Stimulated activated CD8-positive, alpha-beta memory T cell treated with anti-CD3 and anti-CD28 coated beads, Interleukin-4, amount 100 ng/mL, for 1 hour (primary cell): ENCODE measurements around the gene AGXT.

Source experiments
- DNase-seq, 2 donors: peaks; one replicate each; pipeline ENCODE4 v3.0.0-alpha.2; 2020; ENCODE audit warnings: low read depth in 2 of 2, low spot score in 1 of 2

Gene AGXT

DNA sequence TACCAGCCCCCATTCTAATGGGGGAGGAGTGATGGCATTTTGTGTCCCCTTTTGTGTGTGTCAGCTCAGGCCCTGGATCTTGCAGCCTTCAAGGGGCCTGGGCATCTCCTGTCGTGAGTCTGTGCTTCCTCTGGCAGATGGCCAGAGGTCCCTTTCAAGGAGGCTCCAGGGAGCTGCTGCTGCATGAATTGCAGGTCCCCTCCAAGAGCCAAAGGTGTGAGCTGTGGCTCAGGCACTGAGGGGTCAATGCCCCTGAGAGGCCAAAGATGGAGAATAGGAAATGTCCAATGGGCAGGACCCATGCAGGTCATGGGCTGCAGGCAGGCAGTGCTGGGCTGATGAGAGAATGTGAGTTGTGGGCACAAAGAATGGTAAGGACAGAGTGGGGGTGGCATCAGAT is 16.9 kb downstream of the AGXT start:
- DNase-seq, result no peak

DNA sequence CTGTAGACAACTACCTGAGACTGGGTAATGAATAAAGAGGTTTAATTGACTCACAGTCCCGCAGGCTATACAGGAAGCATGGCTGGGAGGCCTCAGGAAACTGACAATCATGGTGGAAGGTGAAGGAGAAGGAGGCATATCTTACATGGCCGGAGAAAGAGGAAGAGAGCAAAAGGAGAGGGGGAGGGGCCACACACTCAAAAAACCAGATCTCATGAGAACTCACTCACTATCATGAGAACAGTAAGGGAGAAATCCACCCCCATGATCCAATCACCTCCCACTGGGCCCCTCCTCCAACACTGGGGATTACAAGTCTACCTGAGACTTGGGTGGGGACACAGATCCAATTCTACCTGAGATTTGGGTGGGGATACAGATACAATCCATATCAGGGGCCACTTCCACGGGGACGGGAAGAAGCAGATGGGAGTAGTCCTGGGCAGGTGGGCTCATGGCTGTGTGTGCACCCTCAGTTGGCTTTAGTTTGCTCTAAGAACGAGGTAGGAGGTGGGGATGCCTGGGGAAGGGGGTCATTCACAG is 17.5 kb downstream of the AGXT start:
- DNase-seq, result no peak

DNA sequence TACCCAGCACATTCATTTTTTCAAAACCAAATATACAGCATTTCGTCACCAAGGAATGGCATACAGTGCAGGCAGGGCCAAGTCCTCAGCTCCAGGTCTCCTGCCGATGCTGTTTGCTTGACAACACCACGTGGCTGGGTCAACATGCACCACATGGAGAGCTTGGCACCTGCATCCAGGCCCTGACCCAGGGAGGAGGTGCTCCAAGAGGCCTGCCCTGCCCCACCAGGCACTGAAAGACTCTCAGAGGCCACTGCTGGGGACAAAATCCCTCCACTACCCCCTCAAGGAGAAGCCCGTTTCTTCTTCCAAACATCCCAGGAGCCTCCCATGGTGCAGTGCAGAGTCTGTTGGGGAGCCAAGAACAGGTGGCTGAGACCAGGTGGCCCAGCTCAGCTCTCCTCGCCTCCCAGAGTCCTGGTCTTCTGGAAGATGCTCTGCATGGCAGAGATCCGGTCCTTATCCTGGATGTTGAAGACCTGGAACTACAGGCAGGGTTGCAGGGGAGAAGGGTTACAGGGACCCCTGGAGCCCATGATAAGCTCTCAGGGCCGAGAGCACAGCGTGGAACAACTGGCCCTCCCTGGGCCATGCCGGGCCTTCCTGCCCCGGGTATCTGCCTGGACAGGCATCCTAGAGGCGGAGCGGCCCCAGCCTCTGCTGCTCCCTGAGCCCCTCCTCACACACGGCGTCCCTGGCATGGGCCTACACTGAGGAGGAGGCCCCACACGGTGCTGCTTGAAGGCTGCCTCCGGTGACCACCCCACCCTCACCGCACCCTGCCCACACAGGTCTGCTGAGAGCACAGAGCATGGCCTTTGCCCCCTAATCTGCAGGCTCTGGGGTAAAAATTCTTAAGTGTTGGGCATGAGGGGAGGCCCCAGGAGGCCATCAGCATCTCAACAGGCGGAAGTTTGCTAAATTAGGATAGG is 18.3 kb downstream of the AGXT start:
- no peak for DNase-seq

DNA sequence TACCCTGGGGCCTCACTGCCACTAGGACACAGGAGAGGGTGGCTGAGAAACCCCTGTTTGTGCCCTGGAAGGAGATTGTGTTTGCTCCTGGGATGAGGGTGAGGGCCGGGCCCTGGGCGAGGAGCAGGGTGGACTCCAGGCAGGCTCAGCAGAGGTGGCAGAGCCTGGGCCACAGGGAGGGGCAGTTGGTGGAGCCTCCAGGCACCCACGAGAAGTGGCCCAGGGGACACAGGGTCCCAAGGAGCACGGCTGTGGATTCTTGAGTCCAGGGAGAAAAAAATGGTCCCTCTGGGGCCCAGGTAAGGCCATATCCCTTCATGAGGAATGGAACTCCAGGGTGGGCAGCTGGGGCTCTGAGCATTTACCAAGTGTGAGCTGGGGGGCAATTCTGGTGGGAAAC is 19.0 kb downstream of the AGXT start:
- no peak for DNase-seq

DNA sequence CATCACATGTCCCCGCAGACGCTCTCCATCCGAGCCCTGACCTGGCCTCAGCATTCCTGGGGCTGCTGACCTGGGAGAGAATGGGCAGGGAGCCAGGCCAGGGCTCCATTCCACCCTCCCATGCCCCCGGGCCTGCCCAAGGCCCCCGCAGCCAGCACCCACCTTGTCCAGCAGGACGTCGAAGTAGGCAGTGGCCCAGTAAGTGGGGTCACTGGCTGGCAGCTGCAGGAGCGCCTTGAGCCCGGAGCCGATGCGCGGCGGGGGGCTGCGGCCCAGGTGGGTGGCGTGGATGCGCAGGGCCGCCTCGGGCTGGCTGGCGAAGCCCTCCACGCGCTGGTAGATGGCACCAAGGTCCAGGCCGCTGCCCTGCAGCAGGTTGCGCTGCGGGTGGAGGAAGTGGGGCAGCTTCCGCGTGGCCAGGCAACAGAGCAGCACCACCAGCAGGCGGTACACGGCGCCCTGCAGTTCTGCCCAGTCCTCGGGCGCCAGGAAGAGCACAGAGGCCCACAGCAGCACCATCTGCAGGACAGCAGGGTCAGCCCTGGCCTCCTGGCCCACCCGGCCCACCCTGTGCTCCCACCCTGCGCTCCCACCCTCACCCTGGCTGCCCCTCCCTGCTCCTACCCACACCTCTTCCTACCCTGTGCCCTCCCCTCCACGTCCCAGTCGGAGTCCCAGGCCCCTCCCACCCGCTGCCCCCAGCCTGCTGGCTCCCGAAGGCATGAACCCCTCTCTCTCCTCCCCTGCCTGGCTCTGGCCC is 19.7 kb downstream of the AGXT start:
- DNase-seq, result no peak

DNA sequence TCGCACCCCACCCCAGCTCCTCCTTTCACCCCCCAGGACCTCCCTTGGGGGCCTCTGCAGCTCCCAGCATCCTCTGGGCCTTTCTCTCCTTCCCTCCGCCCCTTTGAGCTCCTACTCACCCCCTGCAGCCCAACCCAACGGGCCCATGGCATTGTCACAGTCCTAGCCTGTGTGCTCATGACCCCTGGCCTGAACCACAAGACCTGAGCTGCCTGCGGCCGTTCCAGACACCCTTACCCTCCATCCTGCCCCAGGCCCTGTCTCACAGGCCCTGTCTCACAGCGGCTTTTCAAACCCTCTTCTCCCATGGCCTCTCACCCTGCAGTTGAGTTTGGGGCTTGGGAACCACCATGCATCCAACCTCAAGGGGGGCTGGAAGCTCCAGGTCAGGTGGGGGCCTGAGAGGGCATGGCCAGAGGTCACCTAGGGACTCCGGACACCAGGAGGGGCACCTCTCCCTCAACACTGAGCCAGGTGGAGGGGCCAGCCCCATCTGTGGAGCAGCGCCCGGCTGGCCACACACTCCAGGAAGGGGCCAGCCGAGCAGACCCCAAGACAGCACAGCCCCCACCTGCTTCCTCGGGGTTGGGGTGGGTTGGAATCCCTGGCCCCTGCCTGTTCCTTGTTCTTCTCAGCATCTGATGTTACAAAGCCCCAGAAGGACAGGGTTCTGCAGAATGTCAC is 20.4 kb downstream of the AGXT start:
- DNase-seq, result no peak

DNA sequence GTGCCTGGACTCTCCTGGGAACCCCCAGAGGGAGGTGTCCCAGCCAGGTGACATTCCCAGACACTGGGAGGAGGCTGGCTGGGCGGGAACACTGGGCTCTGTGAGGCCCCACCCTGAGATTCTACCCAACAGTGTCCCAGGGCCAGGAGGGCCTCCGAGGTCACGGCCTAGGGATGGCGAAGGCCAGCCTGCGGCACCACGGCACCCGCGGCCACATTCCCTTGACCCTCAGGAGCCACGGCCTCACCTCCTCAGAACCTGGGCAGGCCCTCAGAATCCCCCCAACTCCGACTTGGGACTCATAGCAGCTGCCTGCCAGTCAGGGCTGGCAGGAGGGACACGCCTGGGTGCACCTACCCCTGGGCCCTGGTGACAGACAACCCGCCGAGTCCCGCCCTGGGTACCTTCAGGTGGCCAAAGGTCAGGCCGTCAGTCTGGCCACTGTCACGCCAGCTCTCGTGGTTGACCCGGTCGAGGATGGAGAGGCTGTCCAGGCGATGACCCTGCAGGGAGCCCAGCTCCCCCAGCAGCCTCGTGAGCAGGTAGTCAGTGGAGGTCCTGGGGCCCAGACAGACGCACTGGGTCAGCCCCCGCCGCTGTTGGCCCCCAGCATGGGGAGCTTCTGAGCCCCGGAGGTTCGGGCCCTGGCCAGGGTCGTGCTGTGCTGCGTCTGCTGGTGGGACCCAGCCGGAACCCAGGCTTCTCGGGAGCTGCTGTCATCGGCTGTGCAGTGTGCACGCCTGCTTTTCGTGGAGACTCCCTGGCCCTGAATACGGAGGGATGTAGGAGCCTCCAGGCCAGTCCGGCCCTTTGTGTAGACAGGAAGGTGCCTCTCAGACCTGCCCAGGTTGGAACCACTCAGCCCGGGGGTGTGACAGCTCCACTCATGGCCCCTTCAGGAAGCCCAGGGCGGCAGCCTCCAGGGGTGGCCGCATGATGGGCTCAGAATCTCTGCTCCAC is 21.3 kb downstream of the AGXT start:
- no peak for DNase-seq

DNA sequence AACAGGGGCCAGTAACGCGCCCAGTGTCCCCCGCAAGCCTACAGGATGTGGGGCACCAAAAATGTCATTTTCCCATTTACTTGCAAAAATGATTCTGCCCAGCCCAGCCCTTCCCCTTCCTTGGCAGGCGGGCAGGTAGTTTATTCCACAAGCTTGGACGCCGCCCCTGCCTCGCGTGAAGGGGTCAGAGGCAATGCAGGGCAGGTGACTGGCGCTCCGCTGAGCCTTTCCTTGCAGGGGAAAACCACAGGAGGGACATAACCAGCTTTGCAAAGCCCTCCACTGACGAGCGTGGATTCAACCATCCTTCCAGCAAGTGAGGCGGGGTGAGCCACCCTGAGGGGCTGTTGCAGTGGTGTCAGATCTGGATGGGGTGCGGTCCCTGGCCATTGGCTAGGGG is 22.1 kb downstream of the AGXT start:
- no peak for DNase-seq

DNA sequence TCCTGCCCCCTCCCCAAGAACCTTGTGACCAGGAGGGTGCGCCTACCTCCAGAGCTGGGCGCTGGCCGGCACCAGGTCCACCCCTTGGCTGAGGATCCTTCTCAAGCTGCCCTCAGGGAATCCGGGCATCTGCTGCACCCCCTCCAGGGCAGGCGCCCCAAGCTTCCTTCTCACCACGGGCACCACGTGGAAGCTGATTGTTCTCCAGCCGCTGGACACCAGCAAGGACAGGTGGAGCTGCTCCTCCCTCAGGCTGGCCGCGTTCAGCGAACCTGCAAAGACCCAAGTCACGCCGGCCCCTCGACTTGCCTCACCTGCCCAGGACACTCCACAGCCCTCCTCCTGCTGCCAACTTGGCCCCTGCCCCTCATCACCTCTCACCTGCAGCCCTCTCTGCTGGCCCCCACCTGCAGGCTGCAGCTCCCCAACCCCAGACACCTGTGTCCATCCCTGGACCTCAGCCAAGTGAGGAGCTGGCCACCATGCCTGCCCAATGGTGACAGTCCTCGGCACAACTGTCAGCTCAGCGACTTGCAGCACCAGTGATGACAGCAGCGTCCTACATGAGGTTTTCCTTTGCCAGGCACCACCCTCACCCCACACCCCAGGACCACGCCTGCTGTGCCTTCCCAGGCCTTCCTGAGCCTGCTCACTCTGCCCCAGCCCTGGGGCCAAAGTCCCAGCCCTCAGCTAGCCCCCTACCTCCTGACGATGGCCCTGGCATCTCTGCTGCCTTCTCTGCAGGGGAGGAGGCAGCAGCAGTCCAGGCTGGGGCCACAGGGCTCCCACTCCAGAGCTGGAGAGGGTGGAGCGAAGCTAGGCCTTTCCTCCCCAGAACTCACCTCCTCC is 23.1 kb downstream of the AGXT start:
- no peak for DNase-seq

DNA sequence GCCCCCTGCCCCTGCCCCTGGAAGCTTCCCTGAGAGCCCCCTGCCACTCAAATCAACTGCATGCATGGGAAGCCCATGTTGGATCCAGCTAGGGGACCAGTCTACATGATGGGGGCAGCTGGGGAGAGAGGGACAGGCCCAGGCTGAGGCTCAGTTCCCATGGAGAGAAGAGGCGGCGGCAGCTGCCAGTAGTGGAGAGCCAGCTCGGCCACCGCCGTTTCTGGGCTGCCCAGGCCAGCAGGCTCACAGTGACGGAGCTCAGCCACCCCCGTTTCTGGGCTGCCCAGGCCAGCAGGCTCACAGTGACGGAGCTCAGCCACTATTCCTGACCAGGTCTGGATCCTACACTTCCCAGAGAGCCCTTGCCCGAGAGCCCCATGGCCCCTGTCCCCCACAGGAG is 23.7 kb downstream of the AGXT start:
- DNase-seq, result no peak

DNA sequence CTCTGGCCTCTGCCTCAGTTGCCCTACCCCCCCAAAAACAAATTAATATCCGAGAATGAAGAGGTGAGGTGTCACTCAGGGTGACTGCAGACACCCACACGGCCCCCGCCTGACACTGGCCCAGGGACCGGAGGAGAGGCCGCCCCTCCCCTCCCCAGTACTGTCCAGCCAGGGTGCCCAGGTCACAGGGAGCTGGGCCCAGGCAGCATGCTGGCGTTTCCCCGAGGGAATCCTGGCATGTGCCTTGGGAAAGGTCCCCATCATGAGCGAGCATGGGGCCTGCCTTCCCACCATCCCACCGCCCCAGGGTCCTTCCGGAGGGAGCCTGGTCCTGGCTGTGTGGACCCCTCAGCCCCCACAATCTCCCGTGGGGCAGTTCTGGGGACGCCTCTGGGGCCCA is 24.3 kb downstream of the AGXT start:
- DNase-seq, result no peak

DNA sequence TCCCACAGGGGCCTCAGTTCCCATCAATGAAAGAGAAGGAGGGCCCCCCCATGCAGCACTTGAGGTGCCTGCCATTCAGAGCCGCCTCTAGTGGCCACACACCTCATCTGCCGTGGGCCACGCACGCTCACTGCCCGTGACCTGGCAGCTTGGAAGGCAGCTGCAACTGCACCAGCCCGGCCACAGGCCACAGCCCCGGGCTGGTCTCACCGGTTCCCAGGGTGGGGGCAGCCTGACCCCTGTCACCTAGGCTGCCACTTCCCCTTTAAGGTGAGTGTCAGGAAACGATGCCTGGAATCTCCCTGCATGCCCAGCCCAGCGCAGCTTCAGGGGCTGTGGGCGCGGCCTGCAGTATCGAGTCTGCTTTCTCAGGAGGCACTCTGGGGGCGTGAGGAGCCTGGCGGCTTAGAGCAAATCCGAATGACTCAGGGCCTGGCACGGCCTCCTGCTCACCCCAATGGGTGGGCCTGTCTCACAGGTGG is 24.8 kb downstream of the AGXT start:
- DNase-seq, result peak in 1 of 2 donors; percentile 25

DNA sequence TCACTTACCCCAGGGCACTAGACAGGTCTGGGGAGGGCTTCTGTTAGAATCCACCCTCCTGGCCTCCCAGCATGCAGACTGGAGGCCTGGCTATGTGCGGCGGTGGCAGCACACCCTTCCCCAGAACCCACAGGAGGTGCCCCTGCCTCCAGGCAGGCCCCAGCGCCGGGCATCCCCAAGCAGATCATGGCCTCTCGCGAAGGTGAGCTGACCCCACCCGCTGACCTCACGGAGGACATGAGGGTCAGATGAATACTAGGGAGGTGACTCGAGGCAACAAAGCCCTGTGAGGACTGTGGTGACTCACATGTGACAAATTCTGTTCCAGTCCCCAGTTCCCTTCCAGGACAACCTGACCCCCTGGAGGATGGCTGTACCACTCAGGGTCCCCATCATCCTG is 25.4 kb downstream of the AGXT start:
- no peak for DNase-seq

DNA sequence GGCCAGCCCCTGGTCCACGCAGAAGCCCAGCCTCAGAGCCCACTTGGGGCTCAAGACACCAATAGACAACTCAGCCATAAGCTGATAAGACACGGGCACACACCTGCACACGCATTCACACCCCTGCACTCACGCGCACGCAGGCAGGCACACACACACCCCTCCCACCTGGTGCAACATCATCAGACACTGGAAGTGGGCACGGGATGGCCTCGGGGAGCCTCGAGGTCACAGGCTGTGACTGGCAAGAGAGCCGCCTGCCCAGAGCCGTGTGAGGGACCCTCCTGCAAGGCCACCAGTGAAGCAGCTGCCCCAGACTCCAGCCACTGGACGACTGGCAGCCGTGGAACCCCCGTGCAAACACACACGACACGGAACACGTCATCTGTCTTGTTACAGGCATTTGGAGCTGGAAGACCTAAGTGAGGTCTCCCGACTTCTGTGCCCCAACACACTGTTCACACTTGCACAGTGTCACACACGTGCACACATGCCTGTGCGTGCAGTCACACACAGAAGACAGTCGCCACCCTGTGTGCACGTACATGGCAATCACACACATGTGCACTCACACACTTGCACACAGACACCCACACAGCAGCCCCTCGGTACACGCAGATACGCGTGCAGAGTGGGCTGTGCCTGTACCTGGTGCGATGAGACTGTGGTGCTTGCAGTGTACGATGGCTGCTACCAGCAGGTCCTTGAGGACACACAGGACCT is 26.4 kb downstream of the AGXT start:
- no peak for DNase-seq

DNA sequence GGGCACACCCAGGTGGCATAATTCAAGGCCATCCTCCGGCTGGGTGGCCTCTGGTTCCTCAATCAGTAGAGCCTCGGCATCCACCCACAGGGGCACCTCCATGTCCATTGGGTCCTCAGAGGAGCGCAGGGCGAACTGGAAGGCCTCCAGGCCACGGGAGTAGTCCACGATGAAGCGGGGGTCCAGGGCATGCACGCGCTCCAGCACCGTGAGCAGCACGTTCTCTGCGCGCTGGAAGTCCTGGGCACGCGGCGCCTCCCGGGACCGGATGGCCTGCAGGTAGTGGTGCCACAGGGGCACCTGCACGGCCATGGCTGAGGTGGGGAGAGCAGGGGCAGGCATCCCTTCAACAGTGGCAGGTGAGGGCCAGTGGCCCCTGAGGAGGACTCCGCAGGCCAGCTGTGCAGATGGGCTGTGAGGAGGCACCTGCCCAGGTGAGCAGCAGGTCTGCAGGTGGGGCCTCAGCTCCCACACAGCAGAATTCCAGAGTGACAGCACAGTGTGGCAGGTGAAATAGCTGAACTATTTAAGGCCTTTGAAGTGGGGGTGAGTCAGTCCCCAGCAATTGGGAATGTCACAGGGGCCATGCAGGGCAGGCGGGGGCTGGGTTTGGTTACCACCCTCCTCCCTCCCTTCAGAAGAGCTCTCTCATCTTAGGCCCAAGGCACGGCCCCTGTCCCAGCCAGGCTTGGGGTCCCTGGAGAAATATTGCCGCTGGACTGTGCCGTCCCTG is 27.2 kb downstream of the AGXT start, which contains the start of gene MAB21L4:
Gene MAB21L4, minus strand, starts transcription at position 501 of the 733 bp plus-strand sequence. Its CDS starts 159 bp downstream, at position 342.
- no peak for DNase-seq

DNA sequence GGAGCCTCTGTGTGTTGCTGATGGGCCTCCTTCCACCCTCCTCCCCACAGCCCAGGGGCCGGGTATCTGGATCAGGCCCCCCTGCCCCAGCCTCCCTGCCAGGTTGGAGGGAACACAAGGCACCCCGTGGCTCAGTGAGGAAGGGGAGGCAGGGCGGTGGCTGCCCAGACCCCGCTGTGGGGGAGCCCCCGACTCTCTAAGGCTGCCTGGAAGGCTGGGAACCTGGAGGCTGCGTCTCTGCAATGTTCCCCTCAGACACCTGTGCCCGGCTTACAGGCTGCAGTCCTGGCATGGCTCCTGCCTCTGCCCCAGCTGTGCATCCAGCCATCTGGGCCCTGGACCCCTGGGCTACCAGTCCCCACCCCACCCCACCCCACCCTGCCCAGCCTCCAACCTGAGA is 27.8 kb downstream of the AGXT start:
- no peak for DNase-seq

DNA sequence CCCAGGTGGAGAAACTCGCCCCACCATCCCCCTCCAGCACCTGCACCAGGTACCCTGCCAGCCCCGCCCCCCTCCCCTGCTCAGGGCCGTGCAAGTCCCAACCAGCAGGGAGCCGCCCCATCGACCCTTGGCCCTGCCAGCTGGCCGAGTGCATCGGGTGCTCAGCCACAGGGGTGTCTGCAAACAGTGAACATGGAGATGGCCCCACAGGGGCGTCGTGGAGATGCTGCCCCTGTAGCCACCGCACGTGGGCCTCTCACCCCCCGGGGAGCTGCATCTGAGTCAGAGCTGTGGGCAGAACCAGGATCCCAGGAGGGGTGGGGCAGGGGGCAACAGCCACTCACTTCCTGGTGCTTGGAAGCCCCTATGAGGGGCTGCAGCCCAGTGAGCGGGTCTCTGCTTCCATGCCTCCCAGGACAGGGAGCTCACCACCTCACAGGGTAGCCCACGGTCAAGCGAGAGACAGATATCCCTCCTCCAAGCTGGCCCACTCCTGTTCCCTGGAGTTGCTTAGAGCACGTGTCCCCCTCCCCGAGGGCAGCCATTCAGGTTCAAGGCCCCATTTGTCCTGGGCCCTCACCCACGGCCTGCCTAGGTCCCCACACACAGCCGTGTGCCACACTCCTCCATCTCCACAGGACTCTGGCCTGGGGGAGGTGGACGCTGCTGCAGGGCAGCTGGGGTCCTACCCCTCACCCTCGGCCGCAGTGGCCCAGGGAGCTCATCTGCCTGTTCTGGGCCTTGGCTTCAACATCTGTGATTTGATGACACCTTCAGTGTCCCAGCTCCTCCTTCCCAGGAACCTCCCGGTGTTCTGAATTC is 28.5 kb downstream of the AGXT start:
- no peak for DNase-seq
